GM12875 (cell line): ENCODE results near the gene TDG.

Source experiments
- H3K4me3 ChIP-seq: one replicate; pipeline ENCODE4 v1.5.1; 2011; ENCODE audit warnings: low read depth, low read length, control low read depth
- CTCF ChIP-seq: IDR thresholded peaks from 2 replicates; pipeline ENCODE4 v1.5.1; 2011; ENCODE audit warnings: low read depth, mild to moderate bottlenecking, control low read depth, inconsistent platforms, low read length, moderate library complexity, borderline replicate concordance; ENCODE audit not compliant: insufficient read depth

TDG gene

GRCh38 chr12:103948746-103949406 lies 16.8 kb upstream of the TDG start:
- TF ChIP-seq CTCF, result no peak
- no peak overlapping the region for H3K4me3 ChIP-seq

GRCh38 chr12:103952497-103952896 lies 13.2 kb upstream of the TDG start:
- no peak for TF ChIP-seq CTCF
- H3K4me3 ChIP-seq, result no peak overlapping the region

- H3K4me3 ChIP-seq, result peak overlapping the region; percentile 78
- no peak for TF ChIP-seq CTCF
Observed at GRCh38 chr12:103955811-103956508, 9.7 kb upstream of the TDG start.

- TF ChIP-seq CTCF, result no peak
- H3K4me3 ChIP-seq, result peak overlapping the region; percentile 78
Observed at GRCh38 chr12:103956509-103957027, 9.1 kb upstream of the TDG start.

GRCh38 chr12:103957865-103958388 lies 7.7 kb upstream of the TDG start:
- TF ChIP-seq CTCF, result no peak
- no peak overlapping the region for H3K4me3 ChIP-seq

GRCh38 chr12:103958621-103959020 lies 7.1 kb upstream of the TDG start:
- no peak for TF ChIP-seq CTCF
- no peak overlapping the region for H3K4me3 ChIP-seq
